ENCODE measurements around the gene ARRDC5. TPM values are rescaled to one million over a fixed set of nuclear protein-coding genes. Genes with fewer than 3 reads are reported as not detected.

The ARRDC5 gene
- polyA plus RNA-seq, 1 donor (not counting 4 experiments of a cell fraction or from before 2014, with no cell fraction given) = not detected

GRCh38 chr19:4908360-4908759 lies 5.7 kb upstream of the ARRDC5 start:
- H3K4me3 ChIP-seq (ENCODE audit: control insufficient read depth in 2 of 3, extremely low read depth in 1 of 3, insufficient read depth in 2 of 3, low read depth in 1 of 3, low read length in 3 of 3) = no peak overlapping the region
- H3K4me1 ChIP-seq (ENCODE audit: control insufficient read depth, extremely low read depth, insufficient read depth, low read length) = peaks cover 24% of the 10 kb centered on the region
- no peak overlapping the region for H3K4me2 ChIP-seq (ENCODE audit: control insufficient read depth, extremely low read depth, insufficient read depth, low read depth, low read length)
- DNase-seq (ENCODE audit: low read depth, low spot score) (no peak), FAIRE-seq (no peak)
- no peaks in the 10 kb centered on the region for H3K9me3 ChIP-seq (ENCODE audit: control insufficient read depth, low read depth, low read length)
- peaks cover 12% of the 10 kb centered on the region for H3K79me2 ChIP-seq (ENCODE audit: control insufficient read depth, insufficient read depth, low read length)
- H3K9ac ChIP-seq (ENCODE audit: control insufficient read depth, extremely low read depth, insufficient read depth, low read length) = no peak overlapping the region
- H3K27ac ChIP-seq (ENCODE audit: control insufficient read depth, insufficient read depth, low read length) = no peak overlapping the region
- no peaks in the 10 kb centered on the region for H3K27me3 ChIP-seq (ENCODE audit: control insufficient read depth, extremely low read depth, insufficient read depth, low read length)
- TF ChIP-seq EZH2 (IDR thresholded peaks at IDR 0.05; ENCODE audit: low read length) (no peak), CTCF (optimal IDR thresholded peaks at IDR 0.05 in 1 of 3, IDR thresholded peaks at IDR 0.05 in 1 of 3, conservative IDR thresholded peaks at IDR 0.05 in 1 of 3; ENCODE audit: extremely low read depth in 1 of 3, insufficient read depth in 2 of 3, low read length in 3 of 3) (no peak)
- peaks cover 2% of the 10 kb centered on the region for H3K9me1 ChIP-seq (ENCODE audit: control insufficient read depth, extremely low read depth, insufficient read depth, low read length)
- no peaks in the 10 kb centered on the region for H4K20me1 ChIP-seq (ENCODE audit: control insufficient read depth, extremely low read depth, insufficient read depth, low read length)
- dilution Hi-C loops (cut with MboI; ENCODE audit: extremely low pct_ligation_motif_present, low sequenced_read_pairs) = no loop called here
- peaks cover 0 to 5% of the 10 kb centered on the region in 2 experiments for H3K36me3 ChIP-seq (ENCODE audit: control insufficient read depth in 2 of 2, extremely low read depth in 1 of 2, insufficient read depth in 2 of 2, low read length in 2 of 2)
- H2AFZ ChIP-seq (ENCODE audit: control insufficient read depth, low read length) = no peak overlapping the region

- Histone ChIP-seq H3K27ac (ENCODE audit: control insufficient read depth, insufficient read depth, low read length) (no peak overlapping the region), H3K4me3 (ENCODE audit: control insufficient read depth in 2 of 3, extremely low read depth in 1 of 3, insufficient read depth in 2 of 3, low read depth in 1 of 3, low read length in 3 of 3) (no peak overlapping the region), H3K4me1 (ENCODE audit: control insufficient read depth, extremely low read depth, insufficient read depth, low read length) (peaks cover 13% of the 10 kb centered on the region), H3K4me2 (ENCODE audit: control insufficient read depth, extremely low read depth, insufficient read depth, low read depth, low read length) (no peak overlapping the region), H3K9me3 (ENCODE audit: control insufficient read depth, low read depth, low read length) (no peaks in the 10 kb centered on the region), H3K36me3 (ENCODE audit: control insufficient read depth in 2 of 2, extremely low read depth in 1 of 2, insufficient read depth in 2 of 2, low read length in 2 of 2) (no peaks in the 10 kb centered on the region), H3K27me3 (ENCODE audit: control insufficient read depth, extremely low read depth, insufficient read depth, low read length) (no peaks in the 10 kb centered on the region), H3K79me2 (ENCODE audit: control insufficient read depth, insufficient read depth, low read length) (peaks cover 6% of the 10 kb centered on the region), H3K9ac (ENCODE audit: control insufficient read depth, extremely low read depth, insufficient read depth, low read length) (no peak overlapping the region), H3K9me1 (ENCODE audit: control insufficient read depth, extremely low read depth, insufficient read depth, low read length) (peaks cover 2% of the 10 kb centered on the region), H2AFZ (ENCODE audit: control insufficient read depth, low read length) (no peak overlapping the region), H4K20me1 (ENCODE audit: control insufficient read depth, extremely low read depth, insufficient read depth, low read length) (no peaks in the 10 kb centered on the region)
- TF ChIP-seq CTCF (optimal IDR thresholded peaks at IDR 0.05 in 1 of 3, IDR thresholded peaks at IDR 0.05 in 1 of 3, conservative IDR thresholded peaks at IDR 0.05 in 1 of 3; ENCODE audit: extremely low read depth in 1 of 3, insufficient read depth in 2 of 3, low read length in 3 of 3) (peak in 1 of 3 experiments; percentile 7), EZH2 (IDR thresholded peaks at IDR 0.05; ENCODE audit: low read length) (no peak)
- dilution Hi-C loops (cut with MboI; ENCODE audit: extremely low pct_ligation_motif_present, low sequenced_read_pairs) = no loop called here
- FAIRE-seq = no peak
- DNase-seq (ENCODE audit: low read depth, low spot score) = no peak
Measured at GRCh38 chr19:4906963-4907362, 4.3 kb upstream of the ARRDC5 start.

Measured in keratinocyte (primary cell).